ENCODE data around the gene SLC6A16.

The SLC6A16 gene

GRCh38 chr19:49347191-49347590 lies 22.2 kb upstream of the SLC6A16 start:
- no peak for DNase-seq

- DNase-seq, result no peak
These were observed 19.8 kb upstream of the SLC6A16 start for GRCh38 chr19:49344505-49345423.

GRCh38 chr19:49343123-49343522 lies 18.1 kb upstream of the SLC6A16 start:
- no peak for DNase-seq

- DNase-seq, result no peak
These were observed 17.3 kb upstream of the SLC6A16 start for GRCh38 chr19:49342291-49342721.

- no peak for DNase-seq
These were observed 16.1 kb upstream of the SLC6A16 start for GRCh38 chr19:49340865-49341718.

- DNase-seq, result peak in 3 of 58 donors; percentile 12 to 24 (median 12)
These were observed 15.3 kb upstream of the SLC6A16 start for GRCh38 chr19:49340069-49340864.

GRCh38 chr19:49339301-49340068 lies 14.5 kb upstream of the SLC6A16 start:
- DNase-seq, result peak in 55 of 58 donors; percentile 25 to 89 (median 67)

- DNase-seq, result peak in 8 of 58 donors; percentile 15 to 50 (median 34)
These were observed 13.8 kb upstream of the SLC6A16 start for GRCh38 chr19:49338691-49339300.

GRCh38 chr19:49338023-49338677 lies 13.2 kb upstream of the SLC6A16 start:
- DNase-seq, result no peak

- no peak for DNase-seq
These were observed 12.5 kb upstream of the SLC6A16 start for GRCh38 chr19:49337267-49338022.

GRCh38 chr19:49336482-49337266 lies 11.7 kb upstream of the SLC6A16 start:
- no peak for DNase-seq

- DNase-seq, result no peak
These were observed 10.9 kb upstream of the SLC6A16 start for GRCh38 chr19:49335784-49336481.

GRCh38 chr19:49335071-49335783 lies 10.2 kb upstream of the SLC6A16 start, which contains the start of gene CD37:
TSS of gene CD37 (plus strand) at chr19:49335406. CDS start at chr19:49335541, 135 bp downstream.
- DNase-seq, result no peak

GRCh38 chr19:49333811-49334288 lies 8.9 kb upstream of the SLC6A16 start:
- no peak for DNase-seq

- no peak for DNase-seq
These were observed 8.4 kb upstream of the SLC6A16 start for GRCh38 chr19:49333418-49333805.

Measured in anterior cingulate cortex (tissue), 58 donors.